ENCODE measurements around the gene RIPPLY3.

The RIPPLY3 gene

GRCh38 chr21:37064841-37065240 lies 58.3 kb downstream of the RIPPLY3 start:
- no peak for DNase-seq

GRCh38 chr21:37065561-37066177 lies 59.2 kb downstream of the RIPPLY3 start:
- no peak for DNase-seq

All from DMS79 (cell line).